Sigmoid colon (tissue), 4 donors: Measurements from ENCODE around the gene ARHGAP10.

ENCODE experiments used
- EP300 ChIP-seq, 4 donors: sonication (generic); formaldehyde crosslinking; IDR thresholded peaks; one replicate each; pipeline ENCODE4 v1.6.1; 2017; ENCODE audit warnings: antibody characterized with exemption in 4 of 4
- POLR2A ChIP-seq, 2 donors: fragments of 450-650 bp; IDR thresholded peaks; one replicate each; pipeline ENCODE4 v1.6.1; 2016; ENCODE audit warnings: antibody characterized with exemption in 2 of 2, mild to moderate bottlenecking in 2 of 2, moderate library complexity in 2 of 2
- POLR2AphosphoS5 ChIP-seq, 4 donors: sonication (generic); formaldehyde crosslinking; IDR thresholded peaks; one replicate each; pipeline ENCODE4 v1.6.1; 2017; ENCODE audit warnings: antibody characterized with exemption in 4 of 4
- TF ChIP-seq, protein P1 (sequence below), 4 experiments: fragments of 450-650 bp in 3 of 4; fragments of 200-600 bp in 1 of 4; IDR thresholded peaks; one replicate each; pipeline ENCODE4 v1.5.1; 2016 to 2019; ENCODE audit warnings: antibody characterized with exemption in 4 of 4, mild to moderate bottlenecking in 3 of 4, moderate library complexity in 2 of 4

DNA sequence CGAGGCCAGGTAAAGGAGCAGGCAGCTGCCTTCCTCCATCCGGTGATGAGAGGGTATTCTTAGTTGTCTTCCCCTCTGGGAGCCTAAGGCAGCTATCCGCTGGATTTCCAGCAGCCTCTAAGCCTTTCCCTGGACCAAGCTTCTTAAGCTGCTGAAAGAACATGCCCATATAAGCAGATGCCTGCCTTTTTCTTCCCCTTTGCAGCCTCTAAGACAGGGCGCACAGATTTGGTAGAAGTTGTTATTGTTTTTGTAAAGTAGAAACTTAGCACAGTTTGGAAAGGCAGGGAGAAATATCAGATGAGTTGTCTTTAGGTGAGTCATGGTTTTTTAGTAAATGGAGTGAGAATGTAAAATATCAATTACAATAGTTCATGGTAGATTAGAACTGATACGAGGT, 210.8 kb downstream of the ARHGAP10 start:
- TF ChIP-seq POLR2A (IDR thresholded peaks at IDR 0.05) (no peak), POLR2AphosphoS5 (IDR thresholded peaks at IDR 0.05) (no peak), EP300 (IDR thresholded peaks at IDR 0.05) (no peak)
- TF ChIP-seq, protein P1, sequence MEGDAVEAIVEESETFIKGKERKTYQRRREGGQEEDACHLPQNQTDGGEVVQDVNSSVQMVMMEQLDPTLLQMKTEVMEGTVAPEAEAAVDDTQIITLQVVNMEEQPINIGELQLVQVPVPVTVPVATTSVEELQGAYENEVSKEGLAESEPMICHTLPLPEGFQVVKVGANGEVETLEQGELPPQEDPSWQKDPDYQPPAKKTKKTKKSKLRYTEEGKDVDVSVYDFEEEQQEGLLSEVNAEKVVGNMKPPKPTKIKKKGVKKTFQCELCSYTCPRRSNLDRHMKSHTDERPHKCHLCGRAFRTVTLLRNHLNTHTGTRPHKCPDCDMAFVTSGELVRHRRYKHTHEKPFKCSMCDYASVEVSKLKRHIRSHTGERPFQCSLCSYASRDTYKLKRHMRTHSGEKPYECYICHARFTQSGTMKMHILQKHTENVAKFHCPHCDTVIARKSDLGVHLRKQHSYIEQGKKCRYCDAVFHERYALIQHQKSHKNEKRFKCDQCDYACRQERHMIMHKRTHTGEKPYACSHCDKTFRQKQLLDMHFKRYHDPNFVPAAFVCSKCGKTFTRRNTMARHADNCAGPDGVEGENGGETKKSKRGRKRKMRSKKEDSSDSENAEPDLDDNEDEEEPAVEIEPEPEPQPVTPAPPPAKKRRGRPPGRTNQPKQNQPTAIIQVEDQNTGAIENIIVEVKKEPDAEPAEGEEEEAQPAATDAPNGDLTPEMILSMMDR (IDR thresholded peaks at IDR 0.05) = no peak
